ENCODE measurements around the gene SLC35F1. TPM values are rescaled to one million over a fixed set of nuclear protein-coding genes. Genes with fewer than 3 reads are reported as not detected.
A peak's percentile ranks its signal among the peaks of the same experiment; 100 is the strongest.

Gene SLC35F1
- total RNA-seq, 2 donors from 2014 or later = 0.50 to 2.3 TPM

DNA sequence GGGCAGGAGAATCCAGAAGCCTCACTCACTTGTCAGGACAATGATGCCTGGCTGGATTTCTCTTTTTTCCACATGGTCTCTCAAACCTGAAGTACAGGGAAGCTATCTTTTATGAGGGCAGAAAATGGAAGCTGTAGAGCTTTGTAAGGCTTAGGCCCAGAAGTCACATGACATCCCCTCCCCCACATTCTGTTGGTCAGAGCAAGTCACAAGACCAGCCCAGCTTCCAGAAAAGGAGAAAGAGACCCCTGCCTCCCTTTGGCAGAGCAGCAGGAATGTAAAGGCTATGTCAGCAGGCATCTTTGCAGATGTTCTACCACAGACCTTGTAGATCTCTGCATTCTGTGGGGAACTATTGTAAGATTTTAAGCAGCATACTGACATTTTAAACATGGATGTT is 245.5 kb downstream of the SLC35F1 start:
- Mint-ChIP-seq H3K9me3 (no peaks in the 10 kb centered on the region), H3K4me1 (ENCODE audit: low read depth) (no peaks in the 10 kb centered on the region), H3K27me3 (ENCODE audit: low read depth) (peaks cover 14% of the 10 kb centered on the region), H3K36me3 (ENCODE audit: insufficient read depth in 2 of 2) (no peaks in the 10 kb centered on the region), H3K4me3 (no peak overlapping the region), H3K27ac (no peak overlapping the region)
- no peak for DNase-seq
- no peak for ATAC-seq (replicated peaks in 1 of 2)

GRCh38 chr6:118161343-118161742 is 254.3 kb downstream of the SLC35F1 start:
- Mint-ChIP-seq H3K27ac (no peak overlapping the region), H3K4me1 (ENCODE audit: low read depth) (no peaks in the 10 kb centered on the region), H3K36me3 (ENCODE audit: insufficient read depth in 2 of 2) (no peaks in the 10 kb centered on the region), H3K27me3 (ENCODE audit: low read depth) (no peaks in the 10 kb centered on the region), H3K4me3 (no peak overlapping the region), H3K9me3 (no peaks in the 10 kb centered on the region)
- no peak for ATAC-seq (replicated peaks in 1 of 2)
- no peak for DNase-seq

DNA sequence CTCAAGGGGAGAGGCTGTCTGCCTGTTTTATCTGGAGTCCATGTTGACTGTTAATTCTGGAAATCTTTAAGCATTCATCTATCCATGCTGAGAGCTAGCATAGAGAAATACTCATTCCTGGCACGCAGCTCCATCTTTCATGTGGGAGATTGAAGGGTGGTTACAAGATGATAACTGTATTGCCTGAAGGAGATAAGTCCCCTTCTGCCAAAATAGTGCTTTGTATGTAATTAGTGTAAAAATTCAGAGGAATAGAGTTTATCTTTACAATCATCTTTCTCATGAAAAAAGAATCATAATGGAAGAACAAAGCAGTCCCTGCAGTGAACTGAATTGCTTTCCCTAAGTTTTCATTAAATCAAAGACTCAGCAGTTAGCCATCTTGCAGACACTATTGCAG is 256.5 kb downstream of the SLC35F1 start:
- no peak overlapping the region for H3K27ac Mint-ChIP-seq
- ATAC-seq (replicated peaks in 1 of 2) = no peak

DNA sequence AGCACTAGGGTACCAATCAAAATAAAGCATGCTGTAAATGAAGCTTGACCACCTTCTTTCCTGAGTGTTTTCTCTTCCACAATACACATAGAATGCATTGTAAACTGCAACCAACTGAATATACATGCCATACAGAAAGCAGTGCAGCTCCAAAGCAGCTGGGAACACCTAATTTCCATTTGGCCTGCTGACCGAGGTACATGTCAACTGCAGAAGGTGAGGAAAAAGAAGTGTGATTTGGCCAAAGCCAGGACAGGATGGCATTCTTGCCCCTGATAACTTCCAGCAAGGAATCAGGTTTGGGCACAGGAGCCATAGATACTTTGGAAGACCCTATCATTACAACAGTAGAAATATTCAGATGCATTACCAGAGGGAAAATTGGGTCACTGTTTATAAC is 258.4 kb downstream of the SLC35F1 start:
- H3K4me1 Mint-ChIP-seq (ENCODE audit: low read depth) = no peaks in the 10 kb centered on the region
- DNase-seq = no peak
- no peaks in the 10 kb centered on the region for H3K9me3 Mint-ChIP-seq
- H3K27ac Mint-ChIP-seq = no peak overlapping the region
- no peaks in the 10 kb centered on the region for H3K36me3 Mint-ChIP-seq (ENCODE audit: insufficient read depth in 2 of 2)
- H3K27me3 Mint-ChIP-seq (ENCODE audit: low read depth) = no peaks in the 10 kb centered on the region
- H3K4me3 Mint-ChIP-seq = no peak overlapping the region
- no peak for ATAC-seq (replicated peaks in 1 of 2)

More for the DNA sequence above, 256.5 kb downstream of the SLC35F1 start:
- no peak for DNase-seq
- no peak overlapping the region for H3K4me3 Mint-ChIP-seq
- no peaks in the 10 kb centered on the region for H3K4me1 Mint-ChIP-seq (ENCODE audit: low read depth)
- no peaks in the 10 kb centered on the region for H3K36me3 Mint-ChIP-seq (ENCODE audit: insufficient read depth in 2 of 2)
- H3K27me3 Mint-ChIP-seq (ENCODE audit: low read depth) = no peaks in the 10 kb centered on the region
- H3K9me3 Mint-ChIP-seq = no peaks in the 10 kb centered on the region

DNA sequence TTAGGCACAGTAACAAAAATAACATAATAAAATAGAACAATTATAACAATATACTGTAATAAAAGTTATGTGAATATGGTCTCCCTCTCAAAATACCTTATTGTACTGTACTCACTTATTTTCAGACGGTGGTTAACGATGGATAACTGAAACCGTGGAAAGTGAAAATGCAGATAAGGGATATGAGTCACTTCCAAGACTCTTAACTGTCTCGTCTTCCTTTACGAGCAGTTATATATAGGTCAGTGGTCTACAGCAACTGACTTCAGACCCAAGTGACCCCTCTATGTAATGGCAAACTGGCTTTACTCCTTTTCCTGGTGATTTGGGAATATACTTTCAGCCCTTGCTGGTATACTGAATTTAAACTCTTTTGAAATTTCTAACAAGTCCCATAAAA is 261.4 kb downstream of the SLC35F1 start:
- Mint-ChIP-seq H3K4me1 (ENCODE audit: low read depth) (no peaks in the 10 kb centered on the region), H3K9me3 (peaks cover under 1% of the 10 kb centered on the region in 2 donors), H3K27me3 (ENCODE audit: low read depth) (no peaks in the 10 kb centered on the region), H3K36me3 (ENCODE audit: insufficient read depth in 2 of 2) (no peaks in the 10 kb centered on the region), H3K27ac (no peak overlapping the region), H3K4me3 (no peak overlapping the region)
- no peak for DNase-seq
- ATAC-seq (replicated peaks in 1 of 2) = no peak

DNA sequence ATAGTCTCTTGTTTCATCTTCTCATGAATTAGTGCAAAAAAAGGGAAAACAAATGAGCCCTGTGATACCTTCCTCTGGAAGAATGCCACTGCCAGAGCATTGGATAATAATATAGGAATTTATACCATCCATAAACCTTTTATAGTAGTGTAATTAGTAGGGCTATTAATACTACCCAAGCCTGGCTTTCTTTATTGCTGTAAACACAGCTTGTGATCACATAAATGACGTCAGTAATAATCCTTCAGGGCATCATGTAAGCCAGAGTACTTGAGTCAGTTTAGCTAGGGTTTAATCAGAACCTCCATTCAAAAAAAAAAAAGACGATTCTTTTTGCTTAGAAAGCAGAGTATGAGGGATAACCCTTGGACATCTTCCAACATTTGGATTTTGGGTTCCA is 264.8 kb downstream of the SLC35F1 start:
- H3K4me3 Mint-ChIP-seq = no peak overlapping the region
- peaks cover 7 to 9% of the 10 kb centered on the region in 2 donors for H3K9me3 Mint-ChIP-seq
- no peak overlapping the region for H3K27ac Mint-ChIP-seq
- H3K27me3 Mint-ChIP-seq (ENCODE audit: low read depth) = peaks cover 6% of the 10 kb centered on the region
- DNase-seq (no peak), ATAC-seq (replicated peaks in 1 of 2) (no peak)
- peaks cover 5 to 6% of the 10 kb centered on the region in 2 donors for H3K36me3 Mint-ChIP-seq (ENCODE audit: insufficient read depth in 2 of 2)
- no peaks in the 10 kb centered on the region for H3K4me1 Mint-ChIP-seq (ENCODE audit: low read depth)

DNA sequence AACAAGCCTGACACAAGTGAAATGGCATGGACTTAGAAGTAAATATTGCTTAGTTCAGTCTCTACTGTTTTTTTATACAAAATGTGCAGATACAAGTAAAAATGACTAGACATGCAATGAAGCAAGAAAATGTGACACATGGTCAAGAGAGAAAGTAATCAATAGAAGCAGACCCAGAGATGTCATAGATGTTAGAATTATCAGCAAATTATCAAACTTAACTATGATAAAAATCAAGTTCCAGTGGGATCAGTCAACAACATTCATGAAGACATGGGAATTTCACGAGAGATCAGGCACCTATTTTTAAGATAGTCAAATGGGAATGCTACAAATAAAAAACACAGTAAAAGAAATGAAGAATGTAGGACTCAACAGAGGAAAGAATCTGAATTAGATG is 267.0 kb downstream of the SLC35F1 start:
- Mint-ChIP-seq H3K9me3 (peaks cover 7 to 9% of the 10 kb centered on the region in 2 donors), H3K27ac (no peak overlapping the region), H3K36me3 (ENCODE audit: insufficient read depth in 2 of 2) (peaks cover 5 to 6% of the 10 kb centered on the region in 2 donors), H3K4me3 (no peak overlapping the region), H3K27me3 (ENCODE audit: low read depth) (peaks cover 6% of the 10 kb centered on the region), H3K4me1 (ENCODE audit: low read depth) (no peaks in the 10 kb centered on the region)
- ATAC-seq (replicated peaks in 1 of 2) (no peak), DNase-seq (no peak)

DNA sequence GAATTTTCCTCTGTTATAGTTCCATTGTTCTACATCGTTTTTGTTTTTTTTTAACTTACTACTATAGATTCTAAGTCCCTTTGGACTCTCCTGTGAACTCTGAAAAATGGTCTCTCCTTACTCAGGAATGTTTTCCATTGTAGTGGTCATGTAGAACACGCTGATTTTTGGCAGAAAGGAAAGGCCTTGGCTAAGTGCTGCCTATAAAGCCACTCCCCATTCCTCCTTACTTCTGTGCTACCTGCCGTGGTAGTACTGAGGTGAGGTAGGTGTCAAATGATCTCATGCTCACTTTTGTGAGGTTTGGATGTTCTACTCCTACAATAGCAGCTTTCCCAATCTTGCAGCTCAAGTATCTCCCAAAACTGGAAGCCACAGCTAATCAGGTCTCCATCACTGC is 270.7 kb downstream of the SLC35F1 start:
- Mint-ChIP-seq H3K36me3 (ENCODE audit: insufficient read depth in 2 of 2) (peaks cover 5 to 6% of the 10 kb centered on the region in 2 donors), H3K4me3 (no peak overlapping the region), H3K9me3 (peaks cover 7 to 9% of the 10 kb centered on the region in 2 donors), H3K4me1 (ENCODE audit: low read depth) (no peaks in the 10 kb centered on the region), H3K27ac (no peak overlapping the region), H3K27me3 (ENCODE audit: low read depth) (peaks cover 6% of the 10 kb centered on the region)
- ATAC-seq (replicated peaks in 1 of 2) (no peak), DNase-seq (no peak)

GRCh38 chr6:118179048-118179447 is 272.0 kb downstream of the SLC35F1 start:
- Mint-ChIP-seq H3K4me1 (ENCODE audit: low read depth) (no peaks in the 10 kb centered on the region), H3K4me3 (no peak overlapping the region), H3K27me3 (ENCODE audit: low read depth) (peaks cover 5% of the 10 kb centered on the region), H3K36me3 (ENCODE audit: insufficient read depth in 2 of 2) (peaks cover 4% of the 10 kb centered on the region in 2 donors), H3K9me3 (peaks cover 3 to 5% of the 10 kb centered on the region in 2 donors), H3K27ac (no peak overlapping the region)
- no peak for ATAC-seq (replicated peaks in 1 of 2)
- DNase-seq = no peak

- DNase-seq (no peak), ATAC-seq (replicated peaks in 1 of 2) (peak; percentile 58 to 62)
- Mint-ChIP-seq H3K27me3 (ENCODE audit: low read depth) (no peaks in the 10 kb centered on the region), H3K36me3 (ENCODE audit: insufficient read depth in 2 of 2) (no peaks in the 10 kb centered on the region), H3K4me1 (ENCODE audit: low read depth) (peaks cover 16% of the 10 kb centered on the region), H3K9me3 (no peaks in the 10 kb centered on the region), H3K27ac (peak overlapping the region; percentile 84), H3K4me3 (peak overlapping the region; percentile 46 to 56)
Observed at GRCh38 chr6:118186672-118187567, 279.9 kb downstream of the SLC35F1 start.

DNA sequence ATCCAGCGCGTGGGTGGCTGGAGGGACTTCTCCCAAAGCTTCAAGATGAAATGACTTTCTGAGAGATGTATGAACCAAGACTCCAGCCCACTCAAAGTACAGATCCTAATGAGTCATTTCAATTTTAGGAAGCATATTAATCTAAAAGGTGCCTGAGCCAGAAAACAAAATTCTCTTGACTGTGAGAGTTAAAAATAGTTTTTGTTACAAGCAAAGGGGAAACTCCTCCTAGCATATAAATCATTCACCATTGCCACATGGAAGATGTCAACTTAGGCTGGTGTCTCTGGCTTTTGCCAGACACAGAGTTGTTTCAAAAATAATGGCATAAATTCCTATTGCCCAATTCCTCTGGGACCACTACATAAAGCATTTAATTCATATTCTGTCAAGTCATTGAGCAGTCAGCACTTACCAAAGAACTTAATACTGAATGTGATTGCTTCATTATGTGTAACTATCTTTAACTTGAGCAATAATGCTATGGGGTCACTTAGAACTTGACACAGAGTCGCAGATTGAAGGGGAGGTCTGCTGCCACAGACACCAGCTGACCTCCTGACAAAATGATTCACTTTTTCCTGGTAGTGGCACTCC is 280.6 kb downstream of the SLC35F1 start:
- H3K9me3 Mint-ChIP-seq = no peaks in the 10 kb centered on the region
- peak overlapping the region; percentile 46 to 56 for H3K4me3 Mint-ChIP-seq
- peak overlapping the region; percentile 84 for H3K27ac Mint-ChIP-seq
- ATAC-seq (replicated peaks in 1 of 2) (peak; percentile 15 to 27), DNase-seq (peak in 1 of 2 donors; percentile 3)
- no peaks in the 10 kb centered on the region for H3K36me3 Mint-ChIP-seq (ENCODE audit: insufficient read depth in 2 of 2)
- peaks cover 16% of the 10 kb centered on the region for H3K4me1 Mint-ChIP-seq (ENCODE audit: low read depth)
- H3K27me3 Mint-ChIP-seq (ENCODE audit: low read depth) = no peaks in the 10 kb centered on the region

- ATAC-seq (replicated peaks in 1 of 2) (no peak), DNase-seq (no peak)
- Mint-ChIP-seq H3K27me3 (ENCODE audit: low read depth) (no peaks in the 10 kb centered on the region), H3K4me3 (no peak overlapping the region), H3K4me1 (ENCODE audit: low read depth) (peaks cover 16% of the 10 kb centered on the region), H3K9me3 (no peaks in the 10 kb centered on the region), H3K36me3 (ENCODE audit: insufficient read depth in 2 of 2) (no peaks in the 10 kb centered on the region), H3K27ac (no peak overlapping the region)
Observed at GRCh38 chr6:118188561-118188960, 281.5 kb downstream of the SLC35F1 start.

GRCh38 chr6:118197539-118197938 is 290.5 kb downstream of the SLC35F1 start:
- no peaks in the 10 kb centered on the region for H3K4me1 Mint-ChIP-seq (ENCODE audit: low read depth)
- no peaks in the 10 kb centered on the region for H3K9me3 Mint-ChIP-seq
- no peak overlapping the region for H3K27ac Mint-ChIP-seq
- no peak overlapping the region for H3K4me3 Mint-ChIP-seq
- DNase-seq (no peak), ATAC-seq (replicated peaks in 1 of 2) (no peak)
- H3K27me3 Mint-ChIP-seq (ENCODE audit: low read depth) = no peaks in the 10 kb centered on the region
- no peaks in the 10 kb centered on the region for H3K36me3 Mint-ChIP-seq (ENCODE audit: insufficient read depth in 2 of 2)
